ENCODE results near the gene ARAP1.

DNA sequence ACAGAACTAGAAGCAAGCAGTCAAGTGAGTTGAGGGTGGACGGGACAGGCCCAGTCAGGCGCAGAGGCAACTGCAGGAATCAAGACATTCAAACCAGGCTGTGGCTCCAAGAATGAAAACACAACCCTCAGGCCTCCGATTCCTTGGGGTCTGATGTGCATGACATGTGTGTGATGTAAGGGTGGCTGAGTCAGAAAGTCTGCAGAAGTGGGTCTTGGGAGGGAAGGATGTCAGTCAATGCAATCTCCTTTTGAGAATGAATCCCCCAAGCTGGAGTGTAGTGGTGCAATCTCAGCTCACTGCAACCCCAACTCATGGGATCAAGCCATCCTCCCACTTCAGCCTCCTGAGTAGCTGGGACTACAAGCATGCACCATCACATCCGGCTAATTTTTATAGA lies 62.0 kb downstream of the ARAP1 start:
- TF ChIP-seq CTCF (IDR thresholded peaks at IDR 0.05), result no peak
- no peak for TF ChIP-seq POLR2A (IDR thresholded peaks at IDR 0.05)
- TF ChIP-seq POLR2AphosphoS5 (IDR thresholded peaks at IDR 0.05), result no peak
